ENCODE results near the gene ATP2B2.

ATP2B2 gene

GRCh38 chr3:10289787-10290355 lies 215.5 kb downstream of the ATP2B2 start:
- peak; percentile 44 for DNase-seq

DNA sequence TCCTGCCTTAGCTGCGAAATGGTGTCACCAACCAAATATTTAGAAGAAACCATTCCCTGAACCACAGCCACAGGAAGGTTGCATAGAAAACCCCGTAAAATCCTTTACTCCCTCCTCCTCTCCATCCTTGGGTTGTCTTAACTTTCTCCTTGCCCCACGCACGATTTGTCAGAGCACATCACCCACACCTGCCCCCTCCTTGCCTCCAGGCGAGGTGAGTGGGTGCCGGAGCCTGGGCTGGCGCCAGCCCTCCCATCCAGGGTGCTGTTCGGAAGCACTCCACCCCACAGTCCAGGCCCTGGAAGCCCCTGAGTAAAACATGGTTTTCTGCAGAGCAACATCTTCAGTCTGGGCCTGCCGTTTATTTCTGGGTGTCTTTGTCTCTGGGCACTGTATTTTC lies 216.3 kb downstream of the ATP2B2 start:
- DNase-seq, result no peak

GRCh38 chr3:10288575-10288960 lies 216.8 kb downstream of the ATP2B2 start:
- DNase-seq, result no peak

DNA sequence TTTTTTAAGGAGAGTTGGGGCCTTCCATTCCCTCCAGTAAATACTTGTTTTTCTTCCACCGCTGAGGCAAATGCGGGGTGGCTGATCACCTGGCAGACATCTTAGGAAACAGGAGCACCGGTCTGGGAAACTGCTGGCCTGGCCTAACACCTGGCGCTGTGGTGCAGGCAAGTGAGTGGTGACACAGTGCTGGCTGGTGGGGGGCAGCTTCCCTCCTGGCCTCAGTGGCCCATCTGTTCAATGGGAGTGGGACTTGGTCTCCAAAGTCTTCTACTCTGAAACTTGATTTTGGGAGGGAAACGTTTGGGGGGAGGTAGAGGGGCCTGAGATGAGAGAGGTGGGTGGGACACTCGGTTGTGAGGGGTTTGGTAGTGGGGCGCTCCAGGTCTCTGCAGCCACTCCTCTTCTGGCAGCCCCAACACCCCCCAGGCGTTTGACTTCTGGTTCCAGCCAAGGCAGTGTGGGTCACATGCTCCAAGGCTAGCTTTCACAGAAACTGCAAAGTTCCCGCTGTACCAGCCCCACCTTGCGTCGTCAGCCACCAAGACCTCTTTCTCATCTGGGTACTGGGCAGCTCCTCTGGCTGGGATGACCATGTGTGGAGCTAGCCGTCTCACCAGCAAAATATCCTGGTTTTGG lies 217.3 kb downstream of the ATP2B2 start:
- DNase-seq, result no peak

GRCh38 chr3:10286596-10287295 lies 218.6 kb downstream of the ATP2B2 start:
- DNase-seq, result peak; percentile 86

DNA sequence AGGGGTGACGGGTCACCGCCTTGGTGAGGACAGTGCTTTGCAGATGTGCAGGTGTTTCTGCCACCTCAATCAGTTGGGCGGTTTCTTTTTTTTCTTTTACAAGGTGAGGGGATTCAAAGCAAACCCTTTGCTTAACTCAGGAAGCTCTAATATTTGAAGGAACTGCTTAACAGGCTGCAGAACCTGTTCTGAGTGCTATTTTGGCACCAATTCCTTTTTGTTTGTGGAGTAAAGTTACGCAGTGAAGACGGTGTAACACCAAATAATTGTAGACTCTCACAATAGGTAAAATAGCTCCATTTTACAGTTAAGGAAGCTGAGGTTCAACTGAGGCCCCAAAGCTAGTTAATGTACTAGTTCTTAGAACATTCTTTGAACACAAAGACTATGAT lies 219.3 kb downstream of the ATP2B2 start:
- no peak for DNase-seq

GRCh38 chr3:10285272-10286132 lies 219.9 kb downstream of the ATP2B2 start:
- DNase-seq, result no peak

GRCh38 chr3:10284496-10284895 lies 220.9 kb downstream of the ATP2B2 start:
- no peak for DNase-seq

DNA sequence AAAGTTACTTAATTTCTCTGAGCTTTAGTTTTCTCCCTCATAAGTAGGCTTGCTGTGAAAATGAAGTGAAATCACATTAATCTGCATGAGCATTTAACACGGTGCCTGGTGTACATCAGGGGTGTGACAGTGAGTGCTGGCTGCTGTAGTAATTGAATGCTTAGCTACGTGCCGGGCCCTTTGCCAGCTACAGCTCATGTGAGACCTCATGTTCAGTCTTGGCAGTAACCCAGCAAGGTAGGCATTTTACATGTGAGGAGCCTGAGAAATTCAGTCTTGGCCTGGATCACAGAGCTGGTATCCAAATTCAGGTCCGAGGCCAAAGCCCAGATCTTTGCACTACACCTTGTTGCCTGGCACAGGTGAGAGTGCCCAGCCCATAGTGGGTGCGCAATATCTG lies 221.7 kb downstream of the ATP2B2 start:
- DNase-seq, result peak; percentile 67

DNA sequence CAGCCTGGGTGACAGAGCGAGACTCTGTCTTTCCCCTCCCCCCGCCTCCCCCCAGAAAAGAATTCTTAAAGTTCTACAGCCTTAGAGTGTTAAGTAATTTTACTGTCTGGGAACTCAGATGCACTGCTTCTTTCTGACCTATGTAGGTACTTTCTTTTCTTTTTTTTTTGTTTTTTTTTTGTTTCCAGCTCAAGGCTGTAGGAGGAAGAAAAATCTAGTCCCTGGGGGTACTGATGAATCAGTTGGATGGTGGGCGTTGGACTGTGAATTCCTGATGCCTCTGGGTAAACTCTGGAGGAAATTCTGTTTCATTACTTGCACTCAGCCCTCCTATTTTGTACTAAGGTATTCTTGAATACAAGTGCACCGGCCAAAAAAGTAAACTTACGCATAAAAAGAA lies 223.4 kb downstream of the ATP2B2 start:
- DNase-seq, result no peak

DNA sequence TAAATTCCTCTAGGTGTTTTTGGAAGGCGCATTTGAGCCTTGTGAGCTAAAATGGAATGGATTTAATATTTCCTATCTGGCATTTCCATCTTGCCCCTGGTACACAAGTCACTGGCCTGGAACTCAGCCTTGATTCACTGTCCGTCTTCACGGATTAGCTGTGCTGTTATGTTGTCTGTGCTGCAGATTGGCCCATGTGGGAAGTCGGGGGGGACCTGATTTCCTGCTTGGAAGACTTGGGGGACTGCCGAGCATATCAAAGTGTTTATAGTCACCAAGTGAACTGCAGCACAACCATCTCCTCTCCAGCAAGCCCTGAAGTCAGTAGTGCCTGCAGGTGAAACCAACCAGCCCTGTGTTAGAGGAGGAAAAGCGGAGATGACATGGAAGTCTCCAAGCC lies 224.8 kb downstream of the ATP2B2 start:
- DNase-seq, result no peak

- no peak for DNase-seq
Observed at GRCh38 chr3:10280177-10280529, 225.2 kb downstream of the ATP2B2 start.

DNA sequence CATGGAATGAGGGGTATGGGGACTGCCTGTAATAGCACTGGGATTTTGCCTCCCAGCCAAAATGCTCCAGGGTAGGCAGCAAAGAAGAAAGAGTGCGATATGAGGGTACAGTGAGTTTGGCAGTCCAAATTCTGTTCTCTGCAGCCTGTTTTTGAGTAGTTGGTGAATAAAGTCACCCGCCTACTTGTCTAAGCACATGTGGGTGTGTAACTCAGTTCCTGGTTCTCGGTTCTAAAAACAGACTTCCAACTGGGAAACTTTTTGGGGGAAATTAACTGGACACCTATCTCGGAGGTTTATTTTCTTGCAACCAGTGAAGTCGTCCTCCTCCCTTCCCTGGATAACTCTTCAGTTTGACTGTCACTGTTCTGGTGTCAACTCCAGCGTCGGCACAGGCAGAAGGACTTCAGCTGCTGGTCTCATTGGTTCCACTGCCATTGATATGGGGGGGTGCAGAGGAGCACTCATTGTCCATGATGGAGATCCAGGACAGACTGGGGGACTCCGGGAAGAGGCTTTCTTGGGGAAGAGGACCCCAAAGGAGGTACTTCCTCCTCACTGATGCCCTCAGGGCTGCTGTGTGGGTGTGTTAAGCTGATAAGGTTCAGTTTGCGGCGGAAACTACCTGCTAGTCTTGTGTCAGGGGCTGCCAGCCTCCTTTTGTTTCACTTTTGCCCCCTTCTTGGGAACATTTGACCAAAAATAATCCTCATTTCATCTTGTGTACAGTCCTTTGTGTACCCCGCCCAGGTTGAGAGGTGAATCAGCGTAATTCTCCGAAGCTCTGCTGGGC lies 225.8 kb downstream of the ATP2B2 start:
- no peak for DNase-seq

- no peak for DNase-seq
Observed at GRCh38 chr3:10278501-10278900, 226.9 kb downstream of the ATP2B2 start.

- no peak for DNase-seq
Observed at GRCh38 chr3:10277115-10277625, 228.2 kb downstream of the ATP2B2 start.

DNA sequence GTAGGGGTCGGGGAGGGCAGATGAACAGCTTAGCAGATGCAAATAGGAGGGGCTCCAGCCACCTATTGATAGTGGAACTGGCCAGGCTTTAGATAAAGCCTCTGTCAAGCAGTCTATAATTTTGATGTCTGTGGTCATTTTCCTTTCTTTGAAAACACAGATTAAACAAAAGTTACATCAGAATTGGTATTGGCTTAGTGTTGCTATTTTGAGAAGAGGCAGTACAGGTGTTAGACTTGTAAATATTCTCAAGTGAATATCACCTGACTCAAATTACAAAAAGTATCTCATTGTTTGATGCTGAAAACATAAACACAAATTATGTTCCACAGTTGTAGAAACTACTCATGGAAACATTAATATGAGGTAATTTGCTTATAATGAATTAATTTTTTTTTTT lies 230.8 kb downstream of the ATP2B2 start:
- DNase-seq, result peak; percentile 64

Measured in NCI-H69 (cell line).